PFSK-1 (cell line): ENCODE results near the gene FOXB1.

Source experiments
- FOXP2 ChIP-seq: optimal IDR thresholded peaks from 2 replicates; pipeline ENCODE3; 2011; ENCODE audit warnings: borderline replicate concordance, control low read depth, inconsistent platforms; ENCODE audit not compliant: insufficient read depth; ENCODE audit errors: extremely low read length, extremely low read depth
- POLR2AphosphoS5 ChIP-seq: IDR thresholded peaks from 2 replicates; pipeline ENCODE4 v1.6.1; 2012; ENCODE audit warnings: low read depth, mild to moderate bottlenecking, control low read depth, low read length, moderate library complexity
- SIN3A ChIP-seq: IDR thresholded peaks from 2 replicates; pipeline ENCODE4 v1.6.1; 2012; ENCODE audit warnings: mild to moderate bottlenecking, low read length, moderate library complexity, borderline replicate concordance; ENCODE audit not compliant: insufficient read depth
- TAF1 ChIP-seq: IDR thresholded peaks from 2 replicates; pipeline ENCODE4 v1.6.1; 2012; ENCODE audit warnings: low read length, control low read depth, borderline replicate concordance; ENCODE audit not compliant: insufficient read depth
- TF ChIP-seq, protein P1 (sequence below), 2 experiments: IDR thresholded peaks; 2 replicates each; pipeline versions ENCODE4 v1.6.1 to v1.8.0; 2011 to 2012; ENCODE audit warnings: low read depth in 2 of 2, low read length in 2 of 2, control low read depth in 1 of 2, inconsistent platforms in 1 of 2, mild to moderate bottlenecking in 1 of 2, moderate library complexity in 1 of 2; ENCODE audit not compliant: insufficient read depth in 1 of 2

The FOXB1 gene

DNA sequence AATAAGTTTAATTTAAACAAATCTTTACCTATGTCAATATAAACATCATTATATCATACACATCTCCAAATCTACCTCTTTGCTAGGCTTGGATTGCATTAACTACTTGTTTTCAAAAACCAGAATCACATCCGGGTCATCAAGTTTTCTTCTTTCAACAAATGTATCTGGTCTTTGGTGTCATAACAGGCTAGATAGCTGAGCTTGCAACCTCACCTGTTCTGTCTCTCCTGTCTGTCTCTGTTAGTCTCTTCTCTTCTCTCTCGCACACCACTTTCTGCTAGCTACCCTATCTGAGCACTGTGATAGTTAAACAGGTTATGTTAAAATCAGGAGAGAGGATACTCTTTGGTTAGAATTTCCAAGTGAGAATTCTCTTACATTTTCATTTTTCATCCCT is 6.7 kb downstream of the FOXB1 start:
- no peak for TF ChIP-seq SIN3A
- TF ChIP-seq POLR2AphosphoS5 = no peak
- no peak for TF ChIP-seq TAF1
- TF ChIP-seq, protein P1, sequence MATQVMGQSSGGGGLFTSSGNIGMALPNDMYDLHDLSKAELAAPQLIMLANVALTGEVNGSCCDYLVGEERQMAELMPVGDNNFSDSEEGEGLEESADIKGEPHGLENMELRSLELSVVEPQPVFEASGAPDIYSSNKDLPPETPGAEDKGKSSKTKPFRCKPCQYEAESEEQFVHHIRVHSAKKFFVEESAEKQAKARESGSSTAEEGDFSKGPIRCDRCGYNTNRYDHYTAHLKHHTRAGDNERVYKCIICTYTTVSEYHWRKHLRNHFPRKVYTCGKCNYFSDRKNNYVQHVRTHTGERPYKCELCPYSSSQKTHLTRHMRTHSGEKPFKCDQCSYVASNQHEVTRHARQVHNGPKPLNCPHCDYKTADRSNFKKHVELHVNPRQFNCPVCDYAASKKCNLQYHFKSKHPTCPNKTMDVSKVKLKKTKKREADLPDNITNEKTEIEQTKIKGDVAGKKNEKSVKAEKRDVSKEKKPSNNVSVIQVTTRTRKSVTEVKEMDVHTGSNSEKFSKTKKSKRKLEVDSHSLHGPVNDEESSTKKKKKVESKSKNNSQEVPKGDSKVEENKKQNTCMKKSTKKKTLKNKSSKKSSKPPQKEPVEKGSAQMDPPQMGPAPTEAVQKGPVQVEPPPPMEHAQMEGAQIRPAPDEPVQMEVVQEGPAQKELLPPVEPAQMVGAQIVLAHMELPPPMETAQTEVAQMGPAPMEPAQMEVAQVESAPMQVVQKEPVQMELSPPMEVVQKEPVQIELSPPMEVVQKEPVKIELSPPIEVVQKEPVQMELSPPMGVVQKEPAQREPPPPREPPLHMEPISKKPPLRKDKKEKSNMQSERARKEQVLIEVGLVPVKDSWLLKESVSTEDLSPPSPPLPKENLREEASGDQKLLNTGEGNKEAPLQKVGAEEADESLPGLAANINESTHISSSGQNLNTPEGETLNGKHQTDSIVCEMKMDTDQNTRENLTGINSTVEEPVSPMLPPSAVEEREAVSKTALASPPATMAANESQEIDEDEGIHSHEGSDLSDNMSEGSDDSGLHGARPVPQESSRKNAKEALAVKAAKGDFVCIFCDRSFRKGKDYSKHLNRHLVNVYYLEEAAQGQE (IDR thresholded peaks at IDR 0.05; ENCODE audit: insufficient read depth in 1 of 2, low read depth in 2 of 2, low read length in 2 of 2) = no peak
- TF ChIP-seq FOXP2 = no peak

DNA sequence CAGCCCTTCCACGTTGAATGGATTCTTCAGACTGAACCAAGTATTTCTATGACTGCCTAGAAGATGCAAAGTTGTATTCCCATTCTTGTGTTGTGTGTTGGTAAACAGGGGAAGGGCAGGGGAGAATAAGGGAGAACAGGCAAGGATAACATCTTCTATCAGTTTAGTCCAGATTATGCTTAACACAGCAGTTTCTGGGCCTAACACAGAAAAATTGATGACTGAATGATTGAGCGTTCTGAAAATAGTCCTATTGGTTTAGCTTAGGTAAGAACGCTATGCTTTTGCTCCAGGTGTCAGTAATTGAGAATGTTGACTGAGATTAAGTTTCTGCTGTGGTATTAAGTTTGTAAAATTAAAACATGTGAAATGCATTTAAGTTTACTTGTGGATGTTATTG is 8.6 kb downstream of the FOXB1 start:
- TF ChIP-seq FOXP2 (no peak), TAF1 (no peak), SIN3A (no peak), POLR2AphosphoS5 (no peak)
- TF ChIP-seq, protein P1 (IDR thresholded peaks at IDR 0.05; ENCODE audit: insufficient read depth in 1 of 2, low read depth in 2 of 2, low read length in 2 of 2) = no peak

DNA sequence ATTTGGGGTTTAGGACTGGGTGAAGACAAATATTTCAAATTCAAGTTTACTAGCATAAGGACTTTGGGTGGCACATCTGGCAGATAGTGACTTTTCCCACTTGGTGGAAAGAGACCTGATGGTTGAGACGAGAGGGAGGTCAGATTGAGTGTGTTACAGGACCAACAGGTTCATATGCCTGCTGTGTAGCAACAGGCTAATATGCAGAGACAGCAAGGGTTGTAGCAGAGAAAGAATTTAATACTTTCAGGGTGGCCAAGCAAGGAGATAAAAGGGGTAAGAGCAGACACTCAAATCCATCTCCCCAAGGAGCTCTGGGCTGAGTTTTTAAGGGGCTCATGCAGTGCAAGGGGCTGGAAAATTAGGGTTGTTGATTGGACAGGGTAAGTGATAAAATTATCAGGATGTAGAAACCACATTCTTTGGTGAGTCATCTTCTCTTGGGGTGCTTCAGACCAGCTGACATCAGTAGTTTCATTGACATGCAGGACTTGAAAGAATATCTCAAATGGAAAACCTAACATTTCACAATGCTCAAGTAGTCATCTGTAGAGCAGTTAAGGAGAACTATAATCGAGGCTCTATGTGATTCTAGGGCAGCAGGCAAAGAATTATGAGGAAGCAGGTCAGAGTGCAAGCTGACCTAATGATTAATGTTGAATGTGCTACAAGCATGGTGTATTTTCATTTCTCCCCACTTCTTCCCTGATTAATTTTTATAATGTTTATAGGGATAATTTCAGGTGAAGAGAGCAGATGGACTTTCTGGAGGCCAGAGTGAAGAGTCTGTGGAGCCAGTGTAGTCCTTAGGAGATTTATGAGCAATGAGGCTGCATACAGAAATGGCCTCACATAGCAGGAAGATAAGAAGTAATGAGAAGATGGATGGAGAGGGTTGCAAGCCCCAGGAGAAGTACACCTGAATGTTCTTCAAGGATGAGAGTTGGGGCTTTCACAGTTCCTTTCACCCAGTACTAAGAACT is 13.7 kb downstream of the FOXB1 start:
- TF ChIP-seq FOXP2 (no peak), TAF1 (no peak), POLR2AphosphoS5 (no peak), SIN3A (no peak)
- TF ChIP-seq, protein P1 (IDR thresholded peaks at IDR 0.05; ENCODE audit: insufficient read depth in 1 of 2, low read depth in 2 of 2, low read length in 2 of 2) = no peak

DNA sequence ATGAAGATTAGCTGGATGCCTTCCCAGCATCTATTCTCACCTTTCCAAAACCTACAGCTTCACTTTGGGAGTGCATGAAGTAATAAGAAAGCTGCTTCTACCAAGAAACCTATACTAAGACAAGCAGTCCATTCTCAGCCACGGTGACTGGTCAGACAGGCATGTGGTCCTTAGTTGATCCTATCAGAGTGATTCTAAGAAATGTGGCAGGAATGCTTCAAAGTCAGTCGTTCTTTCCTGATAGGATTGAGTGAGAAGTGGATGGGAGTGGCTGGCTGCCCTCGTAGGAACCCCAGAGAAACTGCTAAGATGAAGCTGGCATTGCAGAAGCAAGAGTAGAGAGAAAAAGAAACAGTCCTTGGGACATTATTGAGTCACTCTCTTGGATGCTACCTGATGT is 16.6 kb downstream of the FOXB1 start:
- TF ChIP-seq FOXP2 = no peak
- TF ChIP-seq POLR2AphosphoS5 = no peak
- no peak for TF ChIP-seq SIN3A
- TF ChIP-seq, protein P1 (IDR thresholded peaks at IDR 0.05; ENCODE audit: insufficient read depth in 1 of 2, low read depth in 2 of 2, low read length in 2 of 2) = no peak
- no peak for TF ChIP-seq TAF1
